Activated T-helper 2 cell treated with anti-CD3 and anti-CD28 coated beads, Interferon-gamma antibody, Interleukin-2, Interleukin-4, amounts not matched to agents 10 μg/mL and 5 μg/mL and 100 μg/mL, durations not matched to agents 14 hours and 24 hours and 36 hours (primary cell): Measurements from ENCODE around the gene KCNJ15. TPM values are rescaled to one million over a fixed set of nuclear protein-coding genes. Genes with fewer than 3 reads are reported as not detected.

Experiments used
- DNase-seq: peaks from one replicate; pipeline ENCODE4 v3.0.0; 2021; ENCODE audit warnings: low spot score
- H3K27ac Mint-ChIP-seq: one replicate; pipeline ENCODE4 v1.8.0; 2021; ENCODE audit warnings: mixed read lengths
- H3K27me3 Mint-ChIP-seq: one replicate; pipeline ENCODE4 v1.8.0; 2021; ENCODE audit warnings: low read depth, mixed read lengths
- H3K36me3 Mint-ChIP-seq: one replicate; pipeline ENCODE4 v1.8.0; 2021; ENCODE audit warnings: low read depth, mixed read lengths
- H3K4me1 Mint-ChIP-seq: one replicate; pipeline ENCODE4 v1.8.0; 2021; ENCODE audit warnings: low read depth, mixed read lengths
- H3K4me3 Mint-ChIP-seq: one replicate; pipeline ENCODE4 v1.8.0; 2021; ENCODE audit warnings: low read depth, mild to moderate bottlenecking, moderate library complexity, mixed read lengths
- H3K9me3 Mint-ChIP-seq: one replicate; pipeline ENCODE4 v1.8.0; 2021; ENCODE audit warnings: mixed read lengths
- intact Hi-C: fragments of 100-400 bp; cut with micrococcal nuclease; formaldehyde crosslinking; loops from one replicate; pipeline ENCODE4 v1.15.1; 2023
- total RNA-seq: library from RNA; stranded (reverse); gene quantifications from 2 replicates; pipeline ENCODE4 v1.2.3, GENCODE V29; 2022

Gene KCNJ15
- total RNA-seq, 1 donor from 2014 or later: 0.27 TPM

- no peak overlapping the region for H3K4me3 Mint-ChIP-seq
- peaks cover 7% of the 10 kb centered on the region for H3K9me3 Mint-ChIP-seq
- intact Hi-C loops: loop anchor here (5.0 kb wide), 1 partner anchor 34 kb away; no protein-coding TSS in a partner anchor
- DNase-seq: no peak
- H3K27ac Mint-ChIP-seq: no peak overlapping the region
- H3K4me1 Mint-ChIP-seq: peaks cover 11% of the 10 kb centered on the region
- no peaks in the 10 kb centered on the region for H3K36me3 Mint-ChIP-seq
- peaks cover 8% of the 10 kb centered on the region for H3K27me3 Mint-ChIP-seq
These were observed 24.1 kb downstream of the KCNJ15 start for GRCh38 chr21:38280867-38281266.

- H3K4me3 Mint-ChIP-seq: no peak overlapping the region
- peaks cover 7% of the 10 kb centered on the region for H3K9me3 Mint-ChIP-seq
- peaks cover 9% of the 10 kb centered on the region for H3K27me3 Mint-ChIP-seq
- no peak for DNase-seq
- no peaks in the 10 kb centered on the region for H3K36me3 Mint-ChIP-seq
- intact Hi-C loops: loop anchor here (5.0 kb wide), 1 partner anchor 36 kb away; no protein-coding TSS in a partner anchor
- H3K4me1 Mint-ChIP-seq: peaks cover 3% of the 10 kb centered on the region
- H3K27ac Mint-ChIP-seq: no peak overlapping the region
These were observed 26.1 kb downstream of the KCNJ15 start for GRCh38 chr21:38282921-38283320.

GRCh38 chr21:38284216-38284615 is 27.4 kb downstream of the KCNJ15 start:
- Mint-ChIP-seq H3K9me3 (peaks cover 1% of the 10 kb centered on the region), H3K36me3 (no peaks in the 10 kb centered on the region)
- intact Hi-C loops: loop anchor here (5.0 kb wide), 1 partner anchor 37 kb away; no protein-coding TSS in a partner anchor

DNA sequence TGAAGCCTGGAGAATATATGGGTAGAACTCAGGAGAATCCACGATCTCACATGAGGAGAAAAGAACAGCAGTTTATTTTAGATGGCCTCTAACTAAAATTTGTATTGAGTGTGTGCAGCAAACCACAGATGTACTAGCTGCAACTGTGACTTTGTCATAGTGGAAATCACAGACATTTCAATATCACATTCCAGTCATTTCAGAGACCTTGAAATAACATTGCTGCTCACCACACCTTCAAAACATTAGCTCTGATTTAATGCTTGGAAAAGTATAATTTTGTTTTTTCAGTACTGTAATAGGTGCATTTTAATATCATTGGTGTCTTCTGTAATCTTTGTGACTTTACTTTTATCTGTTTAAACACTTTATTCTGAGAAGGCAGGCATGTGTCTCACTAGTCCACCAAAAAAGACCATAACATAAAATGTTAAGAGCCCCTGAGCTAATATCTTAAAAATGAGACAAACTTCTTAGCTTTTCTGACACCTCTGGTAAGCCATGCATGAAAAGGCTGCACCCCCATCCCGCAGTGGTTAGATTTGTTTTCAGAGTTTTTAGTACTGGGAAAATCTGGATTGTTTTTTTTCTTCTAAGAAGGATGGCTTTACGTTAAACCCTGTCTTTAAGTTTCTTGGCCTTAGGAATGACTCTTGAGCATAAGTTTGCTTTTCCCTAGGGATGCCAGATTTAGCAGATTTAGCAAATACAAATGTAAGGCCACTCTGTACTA is 30.1 kb downstream of the KCNJ15 start:
- peaks cover 8% of the 10 kb centered on the region for H3K4me1 Mint-ChIP-seq
- H3K4me3 Mint-ChIP-seq: no peak overlapping the region
- no peaks in the 10 kb centered on the region for H3K36me3 Mint-ChIP-seq
- H3K27ac Mint-ChIP-seq: no peak overlapping the region
- DNase-seq: no peak
- H3K9me3 Mint-ChIP-seq: no peaks in the 10 kb centered on the region
- H3K27me3 Mint-ChIP-seq: peaks cover 10% of the 10 kb centered on the region
- intact Hi-C loops: no loop called here

More at GRCh38 chr21:38284216-38284615, 27.4 kb downstream of the KCNJ15 start:
- no peak overlapping the region for H3K4me3 Mint-ChIP-seq
- DNase-seq: no peak
- peaks cover 3% of the 10 kb centered on the region for H3K4me1 Mint-ChIP-seq
- H3K27me3 Mint-ChIP-seq: peaks cover 5% of the 10 kb centered on the region
- no peak overlapping the region for H3K27ac Mint-ChIP-seq

GRCh38 chr21:38287476-38287875 is 30.7 kb downstream of the KCNJ15 start:
- H3K4me1 Mint-ChIP-seq: peaks cover 8% of the 10 kb centered on the region
- H3K27me3 Mint-ChIP-seq: peaks cover 10% of the 10 kb centered on the region
- H3K27ac Mint-ChIP-seq: no peak overlapping the region
- DNase-seq: no peak
- intact Hi-C loops: no loop called here
- no peak overlapping the region for H3K4me3 Mint-ChIP-seq
- no peaks in the 10 kb centered on the region for H3K9me3 Mint-ChIP-seq
- H3K36me3 Mint-ChIP-seq: no peaks in the 10 kb centered on the region

- no peak overlapping the region for H3K4me3 Mint-ChIP-seq
- peaks cover 10% of the 10 kb centered on the region for H3K27me3 Mint-ChIP-seq
- no peak for DNase-seq
- no peaks in the 10 kb centered on the region for H3K9me3 Mint-ChIP-seq
- H3K27ac Mint-ChIP-seq: no peak overlapping the region
- no peaks in the 10 kb centered on the region for H3K36me3 Mint-ChIP-seq
- peaks cover 6% of the 10 kb centered on the region for H3K4me1 Mint-ChIP-seq
- intact Hi-C loops: no loop called here
These were observed 33.1 kb downstream of the KCNJ15 start for GRCh38 chr21:38289705-38290485.

DNA sequence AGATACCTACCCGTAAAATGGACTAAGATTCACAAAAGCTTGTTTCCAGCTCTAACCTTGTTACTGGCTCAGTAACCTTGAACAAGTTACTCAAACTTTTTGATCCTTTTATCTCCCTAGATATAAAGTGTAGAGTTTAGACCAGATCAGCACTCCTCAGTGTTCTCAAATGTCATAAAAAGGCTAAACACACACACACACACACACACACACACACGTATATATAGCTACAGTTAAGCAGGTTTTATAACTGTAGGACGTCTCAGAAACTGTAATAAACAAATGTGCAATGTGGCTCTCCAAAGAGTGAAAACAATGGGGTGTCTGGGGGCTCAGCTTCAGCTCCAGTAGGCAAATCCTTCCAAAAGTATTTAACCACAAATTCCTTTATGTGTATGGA is 34.0 kb downstream of the KCNJ15 start:
- H3K27me3 Mint-ChIP-seq: peaks cover 10% of the 10 kb centered on the region
- H3K4me3 Mint-ChIP-seq: no peak overlapping the region
- no peaks in the 10 kb centered on the region for H3K9me3 Mint-ChIP-seq
- H3K4me1 Mint-ChIP-seq: peaks cover 6% of the 10 kb centered on the region
- no peak overlapping the region for H3K27ac Mint-ChIP-seq
- H3K36me3 Mint-ChIP-seq: no peaks in the 10 kb centered on the region
- intact Hi-C loops: no loop called here
- DNase-seq: no peak

- H3K36me3 Mint-ChIP-seq: no peaks in the 10 kb centered on the region
- no peaks in the 10 kb centered on the region for H3K9me3 Mint-ChIP-seq
- H3K4me3 Mint-ChIP-seq: no peak overlapping the region
- intact Hi-C loops: no loop called here
- H3K27ac Mint-ChIP-seq: no peak overlapping the region
- H3K27me3 Mint-ChIP-seq: peaks cover 7% of the 10 kb centered on the region
- DNase-seq: no peak
- H3K4me1 Mint-ChIP-seq: peaks cover 11% of the 10 kb centered on the region
These were observed 35.1 kb downstream of the KCNJ15 start for GRCh38 chr21:38291874-38292273.

DNA sequence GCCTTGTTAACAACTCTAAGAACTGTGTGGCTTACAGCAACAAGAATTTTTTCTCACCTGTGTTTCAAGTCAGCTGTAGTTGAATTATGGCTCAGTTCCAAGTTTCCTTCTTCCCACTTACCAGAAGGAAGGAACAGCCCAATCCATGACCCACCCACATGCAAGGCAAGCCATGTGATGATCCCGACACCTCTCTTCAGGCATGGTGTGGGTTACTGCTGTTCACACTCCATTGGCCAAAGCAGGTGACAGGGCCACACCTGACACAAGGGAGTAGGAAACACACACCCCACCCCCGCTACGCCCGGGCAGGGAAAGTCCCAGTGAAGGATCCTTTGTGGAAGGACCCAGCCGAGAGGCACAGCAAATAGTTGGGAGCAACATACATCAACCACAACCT is 36.3 kb downstream of the KCNJ15 start:
- intact Hi-C loops: no loop called here
- Mint-ChIP-seq H3K36me3 (no peaks in the 10 kb centered on the region), H3K27me3 (peaks cover 7% of the 10 kb centered on the region), H3K4me1 (peaks cover 12% of the 10 kb centered on the region), H3K9me3 (no peaks in the 10 kb centered on the region), H3K4me3 (no peak overlapping the region), H3K27ac (no peak overlapping the region)
- DNase-seq: no peak

- Mint-ChIP-seq H3K36me3 (no peaks in the 10 kb centered on the region), H3K4me1 (peaks cover 12% of the 10 kb centered on the region), H3K27me3 (peaks cover 9% of the 10 kb centered on the region), H3K4me3 (no peak overlapping the region), H3K27ac (no peak overlapping the region), H3K9me3 (no peaks in the 10 kb centered on the region)
- intact Hi-C loops: no loop called here
- DNase-seq: no peak
These were observed 37.0 kb downstream of the KCNJ15 start for GRCh38 chr21:38293765-38294164.

DNA sequence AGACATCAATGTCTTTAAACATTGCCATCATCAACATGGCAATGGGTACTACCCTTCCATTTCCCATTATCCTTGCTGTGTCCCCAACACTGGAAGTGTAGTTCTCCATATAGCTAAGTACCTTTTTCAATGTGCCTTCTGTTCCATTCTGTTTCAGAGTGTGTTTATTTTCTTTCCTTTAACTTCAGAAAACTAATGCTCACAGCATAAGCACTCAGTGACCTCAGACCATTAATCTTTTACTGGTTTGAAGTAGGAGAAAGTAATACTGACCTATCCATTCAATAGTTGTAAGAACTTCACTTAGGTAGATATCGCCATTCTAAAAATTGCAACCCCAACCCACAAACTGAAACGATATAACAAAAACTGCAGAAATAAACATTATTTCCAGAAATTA is 37.8 kb downstream of the KCNJ15 start:
- Mint-ChIP-seq H3K27ac (no peak overlapping the region), H3K4me1 (peaks cover 14% of the 10 kb centered on the region)

GRCh38 chr21:38295997-38296764 is 39.4 kb downstream of the KCNJ15 start:
- no peaks in the 10 kb centered on the region for H3K36me3 Mint-ChIP-seq
- intact Hi-C loops: no loop called here
- H3K9me3 Mint-ChIP-seq: no peaks in the 10 kb centered on the region
- H3K4me1 Mint-ChIP-seq: peaks cover 24% of the 10 kb centered on the region
- peaks cover 6% of the 10 kb centered on the region for H3K27me3 Mint-ChIP-seq
- H3K4me3 Mint-ChIP-seq: no peak overlapping the region
- no peak for DNase-seq
- H3K27ac Mint-ChIP-seq: no peak overlapping the region

More for the DNA sequence above, 37.8 kb downstream of the KCNJ15 start:
- DNase-seq: no peak
- H3K4me3 Mint-ChIP-seq: no peak overlapping the region
- H3K36me3 Mint-ChIP-seq: no peaks in the 10 kb centered on the region
- peaks cover 9% of the 10 kb centered on the region for H3K27me3 Mint-ChIP-seq
- intact Hi-C loops: no loop called here
- H3K9me3 Mint-ChIP-seq: no peaks in the 10 kb centered on the region
